IMR-90 (cell line): ENCODE measurements around the gene C17orf50.

ENCODE experiments used
- CTCF ChIP-seq: conservative IDR thresholded peaks from 2 replicates; pipeline ENCODE4 v1.5.1; 2012; ENCODE audit warnings: mild to moderate bottlenecking, low read depth, low read length, improper control_type of control experiment
- ELK1 ChIP-seq: fragments of 150-350 bp; IDR thresholded peaks from 2 replicates; pipeline ENCODE4 v1.6.1; 2016; ENCODE audit warnings: low read depth, mild to moderate bottlenecking, low read length, moderate library complexity, borderline replicate concordance
- MAZ ChIP-seq: IDR thresholded peaks from 2 replicates; pipeline ENCODE4 v1.6.1; 2012; ENCODE audit warnings: low read depth, mild to moderate bottlenecking, low read length, improper control_type of control experiment, moderate library complexity, borderline replicate concordance
- POLR2A ChIP-seq: IDR thresholded peaks from 2 replicates; pipeline ENCODE4 v1.6.1; 2012; ENCODE audit warnings: mild to moderate bottlenecking, low read depth, low read length
- RFX5 ChIP-seq: IDR thresholded peaks from 2 replicates; pipeline ENCODE4 v1.8.0; 2012; ENCODE audit warnings: low read depth, mild to moderate bottlenecking, low read length, moderate library complexity
- SMC3 ChIP-seq: fragments of 150-350 bp; IDR thresholded peaks from 2 replicates; pipeline ENCODE4 v1.6.1; 2016; ENCODE audit warnings: low read depth, mild to moderate bottlenecking, antibody characterized with exemption, low read length, moderate library complexity

- no peak for TF ChIP-seq CTCF
- TF ChIP-seq MAZ: no peak
- TF ChIP-seq ELK1: no peak
- no peak for TF ChIP-seq SMC3
- no peak for TF ChIP-seq RFX5
- TF ChIP-seq POLR2A: no peak
Measured at GRCh38 chr17:35793257-35793656, 32.6 kb downstream of the C17orf50 start.
